Stimulated activated naive CD8-positive, alpha-beta T cell treated with anti-CD3 and anti-CD28 coated beads, Interleukin-15, Interleukin-2, amounts not matched to agents 100 ng/mL and 50 ng/mL, for 24 hours (primary cell): ENCODE results near the gene TTLL9.

Experiments
- H3K27ac Mint-ChIP-seq: one replicate; pipeline ENCODE4 v1.8.0; 2021; ENCODE audit warnings: mild to moderate bottlenecking, mixed read lengths
- H3K27me3 Mint-ChIP-seq: one replicate; pipeline ENCODE4 v1.8.0; 2021; ENCODE audit warnings: mixed read lengths
- H3K36me3 Mint-ChIP-seq: one replicate; pipeline ENCODE4 v1.8.0; 2021; ENCODE audit warnings: low read depth, mixed read lengths
- H3K4me1 Mint-ChIP-seq: one replicate; pipeline ENCODE4 v1.8.0; 2021; ENCODE audit warnings: low read depth, mixed read lengths
- H3K4me3 Mint-ChIP-seq: one replicate; pipeline ENCODE4 v1.8.0; 2021; ENCODE audit warnings: mild to moderate bottlenecking, mixed read lengths
- H3K9me3 Mint-ChIP-seq: one replicate; pipeline ENCODE4 v1.8.0; 2021; ENCODE audit warnings: mixed read lengths

The TTLL9 gene

GRCh38 chr20:31992086-31992485 is 121.7 kb downstream of the TTLL9 start:
- peaks cover 5% of the 10 kb centered on the region for H3K4me1 Mint-ChIP-seq
- H3K27me3 Mint-ChIP-seq, result peaks cover 21% of the 10 kb centered on the region
- no peak overlapping the region for H3K4me3 Mint-ChIP-seq
- H3K36me3 Mint-ChIP-seq, result no peaks in the 10 kb centered on the region
- H3K27ac Mint-ChIP-seq, result no peak overlapping the region
- H3K9me3 Mint-ChIP-seq, result no peaks in the 10 kb centered on the region
